Upper lobe of right lung (tissue), 1 donor: ENCODE results near the gene COL4A1. TPM values are rescaled to one million over a fixed set of nuclear protein-coding genes. Genes with fewer than 3 reads are reported as not detected.

ENCODE experiments used
- ATAC-seq: fragments of 200-7000 bp; cut with Tn5 transposase; one replicate; pipeline ENCODE4 v1.9.1; 2020; ENCODE audit warnings: mild to moderate bottlenecking, moderate library complexity
- DNase-seq: peaks from one replicate; pipeline ENCODE4 v3.0.0-alpha.2; 2020
- H3K27ac ChIP-seq: fragments of 200-600 bp; one replicate; pipeline ENCODE4 v1.8.0; 2022
- H3K27me3 ChIP-seq: fragments of 200-600 bp; one replicate; pipeline ENCODE4 v1.8.0; 2022; ENCODE audit warnings: mild to moderate bottlenecking
- H3K36me3 ChIP-seq: fragments of 200-600 bp; one replicate; pipeline ENCODE4 v1.8.0; 2022
- H3K4me1 ChIP-seq: fragments of 200-600 bp; one replicate; pipeline ENCODE4 v1.8.0; 2022
- H3K4me3 ChIP-seq: fragments of 200-600 bp; one replicate; pipeline ENCODE4 v1.8.0; 2022; ENCODE audit warnings: mild to moderate bottlenecking
- H3K9me3 ChIP-seq: fragments of 200-600 bp; one replicate; pipeline ENCODE4 v1.8.0; 2022
- intact Hi-C: fragments of 100-400 bp; cut with DNase I; formaldehyde crosslinking; loops from one replicate; pipeline ENCODE4 v1.11.0; 2022
- total RNA-seq: library from RNA; stranded (reverse); fragmentation: NEBNext Ultra II Directional; extraction: Animal tissue kit (Norgen Biotek cat#: 25700); gene quantifications from one replicate; pipeline ENCODE4 v1.2.1, GENCODE V29; 2021
- TF ChIP-seq, protein P1 (sequence below): fragments of 200-600 bp; IDR thresholded peaks from one replicate; pipeline ENCODE4 v1.8.0; 2022; ENCODE audit warnings: antibody characterized with exemption
- donor health status: DM: no; HTN: yes; CAD: no; lungs with severe emphysema.

Gene COL4A1
- total RNA-seq, 1 donor from 2014 or later, result 242 TPM

DNA sequence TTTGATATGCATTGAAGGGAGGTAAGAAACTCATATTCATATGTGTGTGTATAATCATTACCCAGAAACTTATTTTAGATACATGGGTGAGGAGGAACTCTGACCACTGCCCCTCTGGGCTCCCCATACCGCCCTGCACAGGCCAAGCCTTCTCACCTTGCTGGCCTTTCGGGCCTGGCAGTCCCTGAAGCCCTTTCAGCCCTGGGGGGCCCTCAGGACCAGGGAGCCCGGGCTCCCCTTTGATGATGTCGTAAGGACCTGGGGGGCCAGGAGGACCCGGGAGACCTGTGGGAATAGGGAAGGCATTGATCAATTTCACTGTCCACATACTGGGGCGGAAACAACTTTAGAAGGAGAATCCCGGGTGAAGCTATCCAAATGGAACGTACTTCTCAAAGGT, 142.3 kb downstream of the COL4A1 start:
- DNase-seq, result no peak

DNA sequence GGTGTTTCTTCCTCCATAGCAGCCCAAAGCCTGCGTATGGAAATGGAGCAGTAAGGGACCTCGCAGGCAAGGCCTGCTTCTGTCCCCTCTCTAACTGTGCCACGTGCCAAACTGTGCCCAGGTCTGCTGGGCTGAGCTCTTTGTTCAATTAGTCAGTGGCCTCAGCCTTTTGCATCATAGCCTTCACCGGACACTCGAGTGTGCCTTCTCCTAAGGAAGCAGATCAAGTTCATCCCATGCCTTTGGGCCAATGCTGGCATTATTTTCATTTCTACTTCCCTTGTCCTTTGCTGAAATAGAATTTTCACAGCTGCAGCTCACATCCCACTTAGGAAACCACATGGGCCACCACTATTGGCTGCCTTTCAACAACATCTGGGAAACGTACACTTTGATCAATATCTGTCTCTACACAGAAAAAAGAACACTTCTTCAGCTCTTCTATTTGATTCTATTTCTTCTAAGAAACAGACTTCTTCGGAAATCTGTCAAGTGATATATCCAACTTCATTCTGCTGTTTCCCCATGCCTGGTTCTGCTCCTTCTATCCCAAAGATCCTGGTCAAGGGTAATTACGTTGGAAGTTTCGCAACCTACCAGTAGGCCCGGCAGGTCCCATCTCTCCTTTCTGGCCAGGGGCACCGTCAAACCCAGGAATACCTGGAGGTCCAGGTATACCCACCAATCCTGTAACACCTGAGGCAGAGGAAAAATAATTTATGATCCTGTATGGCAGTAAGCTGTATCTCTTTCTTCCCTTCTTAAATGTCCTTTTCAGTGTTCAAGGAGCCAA, 143.9 kb downstream of the COL4A1 start:
- no peaks in the 10 kb centered on the region for H3K9me3 ChIP-seq
- peaks cover 77% of the 10 kb centered on the region for H3K36me3 ChIP-seq

More for the DNA sequence above, 142.3 kb downstream of the COL4A1 start:
- Histone ChIP-seq H3K9me3 (no peaks in the 10 kb centered on the region), H3K27ac (no peak overlapping the region), H3K36me3 (peaks cover 79% of the 10 kb centered on the region), H3K4me1 (peaks cover 8% of the 10 kb centered on the region), H3K27me3 (no peaks in the 10 kb centered on the region), H3K4me3 (no peak overlapping the region)
- intact Hi-C loops, result no loop called here
- ATAC-seq, result no peak
- TF ChIP-seq, protein P1, sequence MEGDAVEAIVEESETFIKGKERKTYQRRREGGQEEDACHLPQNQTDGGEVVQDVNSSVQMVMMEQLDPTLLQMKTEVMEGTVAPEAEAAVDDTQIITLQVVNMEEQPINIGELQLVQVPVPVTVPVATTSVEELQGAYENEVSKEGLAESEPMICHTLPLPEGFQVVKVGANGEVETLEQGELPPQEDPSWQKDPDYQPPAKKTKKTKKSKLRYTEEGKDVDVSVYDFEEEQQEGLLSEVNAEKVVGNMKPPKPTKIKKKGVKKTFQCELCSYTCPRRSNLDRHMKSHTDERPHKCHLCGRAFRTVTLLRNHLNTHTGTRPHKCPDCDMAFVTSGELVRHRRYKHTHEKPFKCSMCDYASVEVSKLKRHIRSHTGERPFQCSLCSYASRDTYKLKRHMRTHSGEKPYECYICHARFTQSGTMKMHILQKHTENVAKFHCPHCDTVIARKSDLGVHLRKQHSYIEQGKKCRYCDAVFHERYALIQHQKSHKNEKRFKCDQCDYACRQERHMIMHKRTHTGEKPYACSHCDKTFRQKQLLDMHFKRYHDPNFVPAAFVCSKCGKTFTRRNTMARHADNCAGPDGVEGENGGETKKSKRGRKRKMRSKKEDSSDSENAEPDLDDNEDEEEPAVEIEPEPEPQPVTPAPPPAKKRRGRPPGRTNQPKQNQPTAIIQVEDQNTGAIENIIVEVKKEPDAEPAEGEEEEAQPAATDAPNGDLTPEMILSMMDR, result no peak

DNA sequence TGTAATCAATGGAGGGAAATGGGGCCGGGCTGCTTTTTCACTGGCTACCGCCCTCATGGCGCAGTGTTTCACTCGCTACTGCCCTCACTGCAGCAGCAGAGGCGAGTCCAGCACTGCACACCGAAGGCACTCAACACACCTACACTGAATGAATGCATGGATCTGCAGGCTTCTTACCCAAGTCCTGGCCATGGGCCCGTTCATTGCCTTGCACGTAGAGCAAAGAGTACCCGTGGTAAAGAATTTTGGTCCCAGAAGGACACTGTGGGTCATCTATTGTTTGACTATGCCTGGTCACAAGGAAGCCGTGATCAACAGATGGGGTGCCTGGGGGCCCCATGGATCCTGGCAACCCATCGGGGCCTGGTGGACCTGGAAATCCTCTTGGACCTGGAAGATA, 144.9 kb downstream of the COL4A1 start:
- Histone ChIP-seq H3K27me3 (no peaks in the 10 kb centered on the region), H3K4me3 (no peak overlapping the region), H3K9me3 (no peaks in the 10 kb centered on the region), H3K36me3 (peaks cover 69% of the 10 kb centered on the region), H3K27ac (no peak overlapping the region), H3K4me1 (peaks cover 8% of the 10 kb centered on the region)
- DNase-seq (no peak), ATAC-seq (no peak)
- intact Hi-C loops, result no loop called here
- TF ChIP-seq, protein P1, result no peak

More for the DNA sequence above, 143.9 kb downstream of the COL4A1 start:
- DNase-seq, result no peak
- ATAC-seq, result no peak
- H3K27ac ChIP-seq, result no peak overlapping the region
- TF ChIP-seq, protein P1, result no peak
- H3K4me3 ChIP-seq, result no peak overlapping the region
- H3K27me3 ChIP-seq, result no peaks in the 10 kb centered on the region
- H3K4me1 ChIP-seq, result peaks cover 8% of the 10 kb centered on the region
- intact Hi-C loops, result no loop called here

DNA sequence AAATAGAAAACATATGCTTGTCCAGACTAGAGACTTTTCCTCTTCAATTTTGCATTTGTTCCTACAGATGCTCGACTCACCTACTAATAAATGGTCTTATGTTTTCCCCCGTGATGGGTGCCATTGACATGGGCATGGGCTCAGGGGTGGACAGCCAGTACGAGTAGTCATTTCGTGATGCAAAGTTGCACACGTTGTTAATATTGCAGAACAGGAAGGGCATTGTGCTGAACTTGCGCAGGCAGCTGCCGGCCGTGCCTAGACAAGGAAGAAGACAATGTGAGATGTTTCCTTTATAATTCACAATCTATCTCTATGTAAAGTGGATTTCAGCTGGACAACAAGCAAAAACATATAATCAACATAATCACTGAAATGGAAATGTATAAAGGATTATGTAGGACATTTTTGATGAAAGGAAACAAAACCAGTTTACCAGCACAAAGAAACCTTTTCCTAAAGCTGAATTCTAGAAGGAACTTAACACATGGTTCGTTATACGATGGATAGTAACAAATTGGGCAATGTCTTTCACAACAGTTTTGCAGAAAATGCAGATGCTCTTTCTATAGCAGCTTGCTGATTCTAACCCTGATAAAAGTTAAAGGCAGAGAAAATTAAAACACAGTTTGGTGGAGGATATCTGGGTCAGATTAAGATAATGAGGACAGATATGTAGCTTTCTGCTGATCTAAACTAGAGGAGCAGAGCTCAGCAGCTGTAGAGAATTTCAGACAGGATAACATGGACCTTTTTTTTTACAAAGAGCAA, 145.7 kb downstream of the COL4A1 start:
- peaks cover 8% of the 10 kb centered on the region for H3K4me1 ChIP-seq
- intact Hi-C loops, result no loop called here
- DNase-seq (no peak), ATAC-seq (peak; percentile 76)
- no peak overlapping the region for H3K4me3 ChIP-seq
- no peaks in the 10 kb centered on the region for H3K9me3 ChIP-seq
- peaks cover 69% of the 10 kb centered on the region for H3K36me3 ChIP-seq
- TF ChIP-seq, protein P1, result no peak
- no peak overlapping the region for H3K27ac ChIP-seq
- H3K27me3 ChIP-seq, result no peaks in the 10 kb centered on the region

DNA sequence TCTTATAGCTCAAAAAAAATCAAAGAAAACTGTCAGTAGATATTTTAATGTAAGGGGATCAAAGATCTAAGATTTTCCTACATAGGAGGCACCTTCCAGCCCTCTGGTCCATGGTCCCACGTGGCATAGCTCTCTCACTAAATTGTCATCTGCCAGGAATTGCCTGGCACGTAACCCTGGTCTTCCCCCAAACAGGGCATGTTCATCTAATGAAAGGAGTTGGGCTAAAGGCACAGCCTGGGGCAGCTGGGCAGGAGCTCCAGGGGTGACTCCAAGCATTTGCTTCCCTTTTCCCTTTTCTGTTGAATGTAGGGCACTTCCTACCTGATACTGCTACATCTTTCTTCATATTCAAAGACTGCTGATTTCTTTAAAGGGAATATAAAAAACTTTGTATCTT, 148.7 kb downstream of the COL4A1 start:
- no peaks in the 10 kb centered on the region for H3K27me3 ChIP-seq
- ATAC-seq (no peak), DNase-seq (no peak)
- no peak overlapping the region for H3K4me3 ChIP-seq
- TF ChIP-seq, protein P1, result no peak
- H3K4me1 ChIP-seq, result peaks cover 8% of the 10 kb centered on the region
- intact Hi-C loops, result no loop called here
- H3K9me3 ChIP-seq, result no peaks in the 10 kb centered on the region
- peaks cover 69% of the 10 kb centered on the region for H3K36me3 ChIP-seq
- no peak overlapping the region for H3K27ac ChIP-seq
